Naive thymus-derived CD4-positive, alpha-beta T cell (primary cell): ENCODE measurements around the gene ZNF366. TPM values are rescaled to one million over a fixed set of nuclear protein-coding genes. Genes with fewer than 3 reads are reported as not detected.

Experiments used
- ATAC-seq: fragments of 150-1000 bp; cut with Tn5 transposase; 2 replicates; pipeline ENCODE4 v1.10.0; 2021; ENCODE audit warnings: mild to moderate bottlenecking, moderate library complexity
- CTCF ChIA-PET: fragments of 350-600 bp; sonication (Branson Sonifier 250); formaldehyde crosslinking; loops from one replicate; lab custom pipeline; 2021; ENCODE audit warnings: antibody characterized with exemption; lab: Charles Lee
- POLR2A ChIA-PET: fragments of 350-600 bp; sonication (Branson Sonifier 250); formaldehyde crosslinking; loops from one replicate; lab custom pipeline; 2021; ENCODE audit warnings: antibody characterized with exemption, inconsistent platforms; lab: Charles Lee
- DNase-seq, 9 donors: peaks; one replicate each; pipeline versions ENCODE4 v3.0.0 to v3.0.0-alpha.2; 2020 to 2022; ENCODE audit warnings: mixed read lengths in 1 of 9
- H3K27ac ChIP-seq: one replicate; pipeline ENCODE4 v1.7.0; 2013; ENCODE audit warnings: mild to moderate bottlenecking, low read depth, low read length, moderate library complexity
- H3K27me3 ChIP-seq, 2 donors: one replicate each; pipeline ENCODE4 v1.7.0; 2013; ENCODE audit warnings: low read length in 2 of 2, mild to moderate bottlenecking in 2 of 2, moderate library complexity in 2 of 2; ENCODE audit not compliant: control insufficient read depth in 2 of 2, insufficient read depth in 2 of 2
- H3K36me3 ChIP-seq, 3 experiments: 1 replicate in 2 of 3; 2 replicates in 1 of 3; pipeline ENCODE4 v1.7.0; 2013; ENCODE audit warnings: low read length in 3 of 3, mild to moderate bottlenecking in 3 of 3, moderate library complexity in 1 of 3; ENCODE audit not compliant: insufficient read depth in 3 of 3, control insufficient read depth in 2 of 3
- H3K4me1 ChIP-seq, 2 donors: one replicate each; pipeline ENCODE4 v1.7.0; 2013; ENCODE audit warnings: low read length in 2 of 2, mild to moderate bottlenecking in 2 of 2, moderate library complexity in 1 of 2; ENCODE audit not compliant: control insufficient read depth in 2 of 2, insufficient read depth in 2 of 2
- H3K4me3 ChIP-seq: 2 replicates; pipeline ENCODE4 v1.7.0; 2013; ENCODE audit warnings: mild to moderate bottlenecking, low read length
- H3K9me3 ChIP-seq, 3 experiments: 1 replicate in 2 of 3; 2 replicates in 1 of 3; pipeline ENCODE4 v1.7.0; 2013; ENCODE audit warnings: low read length in 3 of 3; ENCODE audit not compliant: control insufficient read depth in 2 of 3
- H3K27ac Mint-ChIP-seq, 9 donors: one replicate each; pipeline ENCODE4 v1.8.0; 2020 to 2022; ENCODE audit warnings: mixed read lengths in 9 of 9, mild to moderate bottlenecking in 8 of 9, moderate library complexity in 5 of 9, inconsistent platforms in 2 of 9
- H3K27me3 Mint-ChIP-seq, 5 donors: one replicate each; pipeline ENCODE4 v1.8.0; 2021 to 2022; ENCODE audit warnings: mixed read lengths in 5 of 5, mild to moderate bottlenecking in 1 of 5
- H3K36me3 Mint-ChIP-seq, 5 donors: one replicate each; pipeline ENCODE4 v1.8.0; 2020 to 2022; ENCODE audit warnings: mixed read lengths in 5 of 5, mild to moderate bottlenecking in 3 of 5, inconsistent platforms in 1 of 5
- H3K4me1 Mint-ChIP-seq, 7 donors: one replicate each; pipeline ENCODE4 v1.8.0; 2020 to 2022; ENCODE audit warnings: mixed read lengths in 7 of 7, mild to moderate bottlenecking in 3 of 7, inconsistent platforms in 1 of 7
- H3K4me3 Mint-ChIP-seq, 10 donors: one replicate each; pipeline ENCODE4 v1.8.0; 2020 to 2022; ENCODE audit warnings: mild to moderate bottlenecking in 10 of 10, mixed read lengths in 10 of 10, moderate library complexity in 6 of 10, inconsistent platforms in 2 of 10
- H3K9me3 Mint-ChIP-seq, 11 donors: one replicate each; pipeline ENCODE4 v1.8.0; 2020 to 2022; ENCODE audit warnings: mixed read lengths in 11 of 11, mild to moderate bottlenecking in 4 of 11, inconsistent platforms in 1 of 11, moderate library complexity in 1 of 11
- intact Hi-C, 2 donors: fragments of 100-400 bp; cut with micrococcal nuclease; formaldehyde crosslinking; loops; one replicate each; pipeline ENCODE4 v1.15.1; 2023
- polyA plus RNA-seq, 2 donors: library from polyadenylated mRNA; unstranded; fragments of 300-500 nt; fragmentation: Illumina TruSeq; gene quantifications; one replicate each; pipeline ENCODE4 v1.2.3, GENCODE V29; 2021
- total RNA-seq, 6 experiments: library from RNA in 5 of 6; stranded (reverse) in 5 of 6; gene quantifications; 1 replicate in 5 of 6; 2 replicates in 1 of 6; pipeline ENCODE4 v1.2.3 and lab custom pipeline; 2021 to 2026

ZNF366 gene
- total and polyA plus RNA-seq, 7 experiments from 2014 or later: 0.11 to 1.1 (median 0.19) TPM; not detected in 4

DNA sequence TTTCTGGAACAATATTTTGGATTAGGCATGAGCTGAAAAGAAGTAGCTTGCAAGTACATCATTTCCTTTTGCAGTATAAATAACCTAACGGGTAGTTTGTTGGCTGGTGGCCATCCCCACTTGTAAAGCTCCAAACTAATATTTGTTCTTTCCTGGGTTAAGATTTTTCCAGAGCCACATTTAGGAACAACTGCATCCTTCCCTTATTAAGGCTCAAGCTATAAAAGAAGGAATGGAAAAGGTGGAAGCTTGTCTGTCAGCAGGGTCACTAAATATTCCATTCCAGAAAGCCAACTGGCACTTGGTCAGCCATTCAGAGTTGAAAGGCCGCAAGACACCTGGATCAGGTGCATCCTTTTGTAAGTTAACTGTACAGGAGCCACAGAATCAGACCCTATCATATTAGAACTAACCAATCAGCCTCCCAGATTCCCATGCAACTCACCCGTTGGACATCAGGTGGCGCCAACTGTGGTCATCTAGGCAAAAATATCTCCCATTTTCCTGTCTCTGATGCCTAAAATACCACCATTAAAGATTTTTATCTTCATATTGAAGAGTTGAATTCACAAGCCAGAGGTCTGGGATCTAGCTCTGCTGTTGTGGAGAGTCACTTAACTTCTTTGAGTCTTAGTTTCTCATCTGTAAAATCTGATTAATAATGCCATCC lies 104.1 kb downstream of the ZNF366 start:
- Histone ChIP-seq H3K36me3 (no peaks in the 10 kb centered on the region), H3K4me3 (no peak overlapping the region), H3K27me3 (no peaks in the 10 kb centered on the region), H3K4me1 (no peaks in the 10 kb centered on the region), H3K9me3 (peaks cover 0 to 9% (median 0%) of the 10 kb centered on the region in 3 experiments), H3K27ac (no peak overlapping the region)
- peaks cover 9 to 65% (median 20%) of the 10 kb centered on the region in 11 donors for H3K9me3 Mint-ChIP-seq
- ChIA-PET CTCF (no interaction called here), POLR2A (no interaction called here)
- intact Hi-C loops: no loop called here
- H3K4me3 Mint-ChIP-seq: no peak overlapping the region
- peaks cover 4 to 26% (median 13%) of the 10 kb centered on the region in 5 donors for H3K27me3 Mint-ChIP-seq
- H3K27ac Mint-ChIP-seq: no peak overlapping the region
- ATAC-seq: no peak
- peaks cover 0 to 13% (median 4%) of the 10 kb centered on the region in 5 donors for H3K36me3 Mint-ChIP-seq
- H3K4me1 Mint-ChIP-seq: peaks cover 0 to 5% (median 0%) of the 10 kb centered on the region in 7 donors
- no peak for DNase-seq

DNA sequence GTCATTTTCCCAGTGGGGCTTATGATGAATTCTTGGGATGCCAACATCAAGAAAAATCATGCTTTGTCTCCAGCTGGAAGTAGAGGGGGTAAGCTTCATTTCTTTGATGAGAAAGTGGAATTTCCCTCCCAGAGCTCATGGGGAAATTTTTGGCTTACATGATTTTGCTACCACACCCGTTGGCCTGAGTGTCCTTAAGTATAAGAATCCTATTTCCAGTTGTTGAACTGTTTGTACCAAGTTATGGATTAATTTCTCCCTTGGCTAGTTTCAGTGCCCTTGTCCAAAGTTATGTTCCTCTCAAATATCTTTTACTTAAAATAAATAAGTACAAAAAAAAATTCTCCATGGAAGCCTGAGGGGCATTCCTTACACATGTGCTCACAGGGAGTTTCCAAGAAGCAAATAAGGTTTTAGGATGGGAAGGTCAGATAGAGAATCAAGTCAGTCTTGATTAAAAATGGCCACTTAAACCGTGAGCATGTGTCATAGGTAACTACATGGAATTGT lies 104.8 kb downstream of the ZNF366 start:
- CTCF ChIA-PET: no interaction called here
- intact Hi-C loops: no loop called here
- H3K4me3 ChIP-seq: no peak overlapping the region
- H3K36me3 Mint-ChIP-seq: peaks cover 0 to 13% (median 4%) of the 10 kb centered on the region in 5 donors
- peaks cover 0 to 9% (median 0%) of the 10 kb centered on the region in 3 experiments for H3K9me3 ChIP-seq
- H3K4me1 ChIP-seq: no peaks in the 10 kb centered on the region
- H3K27me3 Mint-ChIP-seq: peaks cover 8 to 21% (median 18%) of the 10 kb centered on the region in 5 donors
- ATAC-seq (no peak), DNase-seq (no peak)
- H3K36me3 ChIP-seq: no peaks in the 10 kb centered on the region
- peaks cover 0 to 5% (median 0%) of the 10 kb centered on the region in 7 donors for H3K4me1 Mint-ChIP-seq
- H3K4me3 Mint-ChIP-seq: no peak overlapping the region
- POLR2A ChIA-PET: no interaction called here
- peaks cover 9 to 65% (median 20%) of the 10 kb centered on the region in 11 donors for H3K9me3 Mint-ChIP-seq
- no peak overlapping the region for H3K27ac ChIP-seq
- H3K27ac Mint-ChIP-seq: no peak overlapping the region
- no peaks in the 10 kb centered on the region for H3K27me3 ChIP-seq

DNA sequence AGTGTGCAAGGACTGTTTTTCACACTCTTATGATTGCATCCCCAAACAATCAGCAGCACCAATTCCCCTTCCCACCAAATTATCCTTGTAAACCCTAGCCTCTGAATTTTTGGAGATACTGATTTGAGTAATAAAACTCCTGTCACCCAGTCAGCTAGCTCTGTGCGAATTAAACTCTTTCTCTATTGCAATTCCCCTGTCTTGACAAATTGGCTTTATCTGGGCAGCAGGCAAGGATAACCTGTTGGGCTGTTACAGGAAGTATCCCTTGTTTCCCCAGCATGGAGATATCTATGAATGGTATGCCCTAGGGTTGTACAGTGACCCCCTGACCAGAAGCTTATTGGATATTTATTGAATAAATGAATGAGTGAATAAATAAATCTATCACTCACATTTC lies 106.3 kb downstream of the ZNF366 start:
- peaks cover 12 to 24% (median 21%) of the 10 kb centered on the region in 5 donors for H3K27me3 Mint-ChIP-seq
- intact Hi-C loops: no loop called here
- no peak overlapping the region for H3K4me3 Mint-ChIP-seq
- peaks cover 0 to 13% (median 4%) of the 10 kb centered on the region in 5 donors for H3K36me3 Mint-ChIP-seq
- H3K4me3 ChIP-seq: no peak overlapping the region
- ChIA-PET POLR2A (no interaction called here), CTCF (no interaction called here)
- DNase-seq: no peak
- H3K4me1 ChIP-seq: no peaks in the 10 kb centered on the region
- H3K27ac ChIP-seq: no peak overlapping the region
- no peaks in the 10 kb centered on the region for H3K36me3 ChIP-seq
- H3K27ac Mint-ChIP-seq: no peak overlapping the region
- H3K9me3 ChIP-seq: peaks cover 0 to 9% (median 0%) of the 10 kb centered on the region in 3 experiments
- peaks cover 0 to 5% (median 0%) of the 10 kb centered on the region in 7 donors for H3K4me1 Mint-ChIP-seq
- H3K27me3 ChIP-seq: no peaks in the 10 kb centered on the region
- ATAC-seq: no peak
- H3K9me3 Mint-ChIP-seq: peaks cover 9 to 64% (median 20%) of the 10 kb centered on the region in 11 donors

DNA sequence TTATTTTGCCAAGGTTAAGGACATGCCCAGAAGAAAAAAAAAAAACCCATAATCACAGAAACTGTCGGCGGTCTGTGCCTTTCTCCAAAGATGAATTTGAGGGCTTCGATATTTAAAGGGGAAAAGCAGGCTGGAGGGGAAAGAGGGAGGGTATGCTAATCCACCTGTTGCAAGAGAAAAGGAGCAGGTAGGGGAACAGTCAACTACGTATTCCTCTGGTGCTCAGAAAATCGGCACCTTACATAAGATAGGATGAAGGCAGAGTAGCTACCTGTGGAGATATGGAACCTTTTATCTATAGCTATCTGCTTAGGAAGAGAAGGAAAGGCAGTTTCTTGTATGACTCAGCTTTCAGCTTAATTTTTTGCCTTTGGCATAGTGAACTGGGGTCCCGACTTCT lies 109.4 kb downstream of the ZNF366 start:
- Mint-ChIP-seq H3K27me3 (peaks cover 12 to 31% (median 23%) of the 10 kb centered on the region in 5 donors), H3K4me1 (peaks cover 0 to 5% (median 0%) of the 10 kb centered on the region in 7 donors), H3K9me3 (peaks cover 3 to 37% (median 20%) of the 10 kb centered on the region in 11 donors), H3K36me3 (peaks cover 0 to 13% (median 4%) of the 10 kb centered on the region in 5 donors), H3K4me3 (no peak overlapping the region), H3K27ac (no peak overlapping the region)
- intact Hi-C loops: no loop called here
- no peaks in the 10 kb centered on the region for H3K4me1 ChIP-seq
- H3K9me3 ChIP-seq: peaks cover 0 to 9% (median 0%) of the 10 kb centered on the region in 3 experiments
- CTCF ChIA-PET: no interaction called here
- POLR2A ChIA-PET: no interaction called here
- H3K27me3 ChIP-seq: peaks cover 0 to 4% of the 10 kb centered on the region in 2 donors
- H3K4me3 ChIP-seq: no peak overlapping the region
- DNase-seq: no peak
- no peak overlapping the region for H3K27ac ChIP-seq
- ATAC-seq: no peak
- H3K36me3 ChIP-seq: no peaks in the 10 kb centered on the region

DNA sequence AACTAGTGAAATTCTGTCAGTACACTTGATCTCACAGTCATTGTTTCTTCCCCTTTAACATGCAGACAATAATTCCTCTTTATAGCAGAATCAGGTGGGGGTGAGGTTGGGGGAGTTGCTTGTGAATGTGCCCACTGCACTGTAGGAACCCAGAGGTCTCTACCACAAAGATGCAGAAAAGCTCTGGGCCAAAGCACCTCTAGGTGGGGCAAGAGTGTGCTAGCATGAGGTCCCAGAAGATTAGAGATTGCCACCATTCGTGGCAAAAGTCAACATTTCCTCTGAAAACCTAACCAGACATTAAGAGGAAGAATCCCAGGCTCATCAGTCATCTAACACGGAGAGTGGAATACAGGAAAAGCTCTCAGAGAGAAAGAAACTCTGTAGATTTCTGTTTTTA lies 112.5 kb downstream of the ZNF366 start:
- ATAC-seq (no peak), DNase-seq (no peak)
- Mint-ChIP-seq H3K4me3 (no peak overlapping the region), H3K36me3 (no peaks in the 10 kb centered on the region), H3K27me3 (peaks cover 21 to 31% (median 27%) of the 10 kb centered on the region in 5 donors), H3K4me1 (peaks cover 0 to 3% (median 0%) of the 10 kb centered on the region in 7 donors), H3K9me3 (peaks cover 0 to 10% (median 2%) of the 10 kb centered on the region in 11 donors), H3K27ac (no peak overlapping the region)
- no peaks in the 10 kb centered on the region for H3K4me1 ChIP-seq
- H3K9me3 ChIP-seq: no peaks in the 10 kb centered on the region
- no peaks in the 10 kb centered on the region for H3K36me3 ChIP-seq
- ChIA-PET POLR2A (no interaction called here), CTCF (no interaction called here)
- no peak overlapping the region for H3K4me3 ChIP-seq
- intact Hi-C loops: no loop called here
- H3K27me3 ChIP-seq: peaks cover 0 to 4% of the 10 kb centered on the region in 2 donors
- H3K27ac ChIP-seq: no peak overlapping the region

DNA sequence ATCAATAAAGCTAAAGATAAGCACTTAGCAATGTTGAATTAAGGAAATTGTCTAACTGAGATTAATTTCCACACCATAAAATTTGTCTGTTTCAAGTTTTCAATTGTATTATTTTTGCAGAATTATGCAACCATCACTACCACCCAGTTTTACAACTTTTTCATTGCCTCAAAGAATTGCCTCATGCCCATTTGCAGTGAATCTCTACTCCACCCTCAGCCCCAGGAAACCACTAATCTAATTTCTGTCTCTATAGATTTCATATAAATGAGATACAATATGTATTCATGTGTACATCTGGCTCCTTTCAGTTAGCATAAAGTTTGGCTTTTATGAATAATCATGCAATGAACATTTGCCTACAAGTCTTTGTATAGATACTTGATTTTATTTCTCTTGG lies 114.2 kb downstream of the ZNF366 start:
- ChIA-PET CTCF (no interaction called here), POLR2A (no interaction called here)
- Mint-ChIP-seq H3K36me3 (peaks cover 0 to 7% (median 0%) of the 10 kb centered on the region in 5 donors), H3K4me1 (peaks cover 0 to 2% (median 0%) of the 10 kb centered on the region in 7 donors), H3K9me3 (peaks cover 0 to 3% (median 0%) of the 10 kb centered on the region in 11 donors), H3K4me3 (no peak overlapping the region), H3K27me3 (peaks cover 17 to 31% (median 23%) of the 10 kb centered on the region in 5 donors), H3K27ac (no peak overlapping the region)
- no peaks in the 10 kb centered on the region for H3K4me1 ChIP-seq
- peaks cover 0 to 4% of the 10 kb centered on the region in 2 donors for H3K27me3 ChIP-seq
- H3K9me3 ChIP-seq: no peaks in the 10 kb centered on the region
- ATAC-seq (no peak), DNase-seq (no peak)
- intact Hi-C loops: no loop called here
- H3K36me3 ChIP-seq: no peaks in the 10 kb centered on the region
- no peak overlapping the region for H3K4me3 ChIP-seq
- no peak overlapping the region for H3K27ac ChIP-seq
